ENCODE data around the gene JAG1.

Gene JAG1

GRCh38 chr20:10667077-10667401 lies 6.8 kb downstream of the JAG1 start:
- DNase-seq, result no peak

- no peak for DNase-seq
Measured at GRCh38 chr20:10666221-10667076, 7.3 kb downstream of the JAG1 start.

- no peak for DNase-seq
Measured at GRCh38 chr20:10665791-10666190, 8.0 kb downstream of the JAG1 start.

- DNase-seq, result no peak
Measured at GRCh38 chr20:10665027-10665561, 8.7 kb downstream of the JAG1 start.

GRCh38 chr20:10663756-10664155 lies 10.0 kb downstream of the JAG1 start:
- no peak for DNase-seq

- no peak for DNase-seq
Measured at GRCh38 chr20:10662661-10663458, 10.9 kb downstream of the JAG1 start.

GRCh38 chr20:10662151-10662550 lies 11.6 kb downstream of the JAG1 start:
- DNase-seq, result no peak

- no peak for DNase-seq
Measured at GRCh38 chr20:10661261-10661660, 12.5 kb downstream of the JAG1 start.

GRCh38 chr20:10660661-10661060 lies 13.1 kb downstream of the JAG1 start:
- DNase-seq, result no peak

- DNase-seq, result no peak
Measured at GRCh38 chr20:10659651-10660601, 13.9 kb downstream of the JAG1 start.

GRCh38 chr20:10658876-10659632 lies 14.7 kb downstream of the JAG1 start:
- DNase-seq, result no peak

GRCh38 chr20:10658051-10658823 lies 15.6 kb downstream of the JAG1 start:
- no peak for DNase-seq

GRCh38 chr20:10657453-10657852 lies 16.3 kb downstream of the JAG1 start:
- no peak for DNase-seq

GRCh38 chr20:10655720-10656669 lies 17.8 kb downstream of the JAG1 start:
- DNase-seq, result no peak

GRCh38 chr20:10654630-10655029 lies 19.2 kb downstream of the JAG1 start:
- no peak for DNase-seq

- DNase-seq, result no peak
Measured at GRCh38 chr20:10654250-10654610, 19.6 kb downstream of the JAG1 start.

- no peak for DNase-seq
Measured at GRCh38 chr20:10653599-10654249, 20.1 kb downstream of the JAG1 start.

GRCh38 chr20:10652660-10653261 lies 21.0 kb downstream of the JAG1 start:
- no peak for DNase-seq

GRCh38 chr20:10652185-10652584 lies 21.6 kb downstream of the JAG1 start:
- DNase-seq, result no peak

All from NCI-H1436 (cell line).